AG09309 (cell line): Measurements from ENCODE around the gene APBB3.
A peak's percentile ranks its signal among the peaks of the same experiment; 100 is the strongest.

Source experiments
- DNase-seq: peaks from one replicate; pipeline ENCODE4 v3.0.0-alpha.2; 2010; ENCODE audit warnings: low read depth
- H3K4me3 ChIP-seq: 2 replicates; pipeline ENCODE4 v1.5.1; 2011; ENCODE audit warnings: mild to moderate bottlenecking, low read depth, low read length, moderate library complexity; ENCODE audit not compliant: control insufficient read depth
- TF ChIP-seq, protein P1 (sequence below): IDR thresholded peaks from 2 replicates; pipeline ENCODE4 v1.5.1; 2011; ENCODE audit warnings: mild to moderate bottlenecking, low read depth, low read length, inconsistent platforms; ENCODE audit not compliant: insufficient read depth, control insufficient read depth; ENCODE audit errors: missing control alignments

The APBB3 gene

DNA sequence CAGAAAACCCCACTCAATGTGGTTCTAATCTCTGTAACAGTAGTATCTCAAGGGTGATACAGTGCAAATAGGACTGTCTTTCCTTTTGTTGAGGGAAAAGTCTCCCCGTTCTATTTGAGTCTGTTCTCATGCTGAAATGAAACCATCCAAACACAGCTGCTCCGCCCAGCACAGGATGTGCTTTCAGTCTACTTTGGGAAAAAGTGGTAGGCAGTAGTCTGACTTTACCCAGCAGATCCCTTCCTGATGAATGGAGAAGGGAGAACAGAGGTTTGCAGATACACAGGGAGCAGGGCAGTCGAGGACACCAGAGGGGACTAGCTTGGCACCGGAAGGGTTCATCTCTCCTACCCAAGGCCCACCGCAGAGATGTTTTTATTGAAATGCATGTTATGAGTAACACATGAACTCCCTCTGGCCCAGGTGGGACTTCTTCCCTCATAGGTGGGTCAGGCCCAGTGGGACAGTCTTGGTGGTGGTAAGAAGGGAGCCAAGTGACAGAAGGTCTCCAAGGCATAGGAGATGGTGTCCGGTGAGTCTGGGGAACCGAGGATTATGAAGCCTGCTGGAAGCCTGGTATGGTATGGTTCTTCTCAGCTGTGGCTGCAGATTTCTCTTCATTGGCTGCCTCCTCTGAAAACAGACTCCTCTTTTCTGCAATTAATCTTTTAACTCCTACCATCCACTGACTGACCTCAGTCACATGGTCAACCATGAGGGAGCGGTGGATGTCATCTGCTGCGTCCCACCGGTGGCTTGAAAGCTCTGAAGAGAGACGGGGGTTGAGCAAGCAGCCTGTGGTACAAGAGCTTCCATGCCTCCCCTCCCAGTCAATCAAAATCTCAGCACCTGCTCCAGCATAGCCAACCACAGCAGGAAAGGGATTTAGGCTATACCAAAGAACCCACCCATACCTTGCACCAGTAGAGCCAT lies 14.0 kb downstream of the APBB3 start:
- no peak overlapping the region for H3K4me3 ChIP-seq
- no peak for DNase-seq
- TF ChIP-seq, protein P1, sequence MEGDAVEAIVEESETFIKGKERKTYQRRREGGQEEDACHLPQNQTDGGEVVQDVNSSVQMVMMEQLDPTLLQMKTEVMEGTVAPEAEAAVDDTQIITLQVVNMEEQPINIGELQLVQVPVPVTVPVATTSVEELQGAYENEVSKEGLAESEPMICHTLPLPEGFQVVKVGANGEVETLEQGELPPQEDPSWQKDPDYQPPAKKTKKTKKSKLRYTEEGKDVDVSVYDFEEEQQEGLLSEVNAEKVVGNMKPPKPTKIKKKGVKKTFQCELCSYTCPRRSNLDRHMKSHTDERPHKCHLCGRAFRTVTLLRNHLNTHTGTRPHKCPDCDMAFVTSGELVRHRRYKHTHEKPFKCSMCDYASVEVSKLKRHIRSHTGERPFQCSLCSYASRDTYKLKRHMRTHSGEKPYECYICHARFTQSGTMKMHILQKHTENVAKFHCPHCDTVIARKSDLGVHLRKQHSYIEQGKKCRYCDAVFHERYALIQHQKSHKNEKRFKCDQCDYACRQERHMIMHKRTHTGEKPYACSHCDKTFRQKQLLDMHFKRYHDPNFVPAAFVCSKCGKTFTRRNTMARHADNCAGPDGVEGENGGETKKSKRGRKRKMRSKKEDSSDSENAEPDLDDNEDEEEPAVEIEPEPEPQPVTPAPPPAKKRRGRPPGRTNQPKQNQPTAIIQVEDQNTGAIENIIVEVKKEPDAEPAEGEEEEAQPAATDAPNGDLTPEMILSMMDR, result no peak

DNA sequence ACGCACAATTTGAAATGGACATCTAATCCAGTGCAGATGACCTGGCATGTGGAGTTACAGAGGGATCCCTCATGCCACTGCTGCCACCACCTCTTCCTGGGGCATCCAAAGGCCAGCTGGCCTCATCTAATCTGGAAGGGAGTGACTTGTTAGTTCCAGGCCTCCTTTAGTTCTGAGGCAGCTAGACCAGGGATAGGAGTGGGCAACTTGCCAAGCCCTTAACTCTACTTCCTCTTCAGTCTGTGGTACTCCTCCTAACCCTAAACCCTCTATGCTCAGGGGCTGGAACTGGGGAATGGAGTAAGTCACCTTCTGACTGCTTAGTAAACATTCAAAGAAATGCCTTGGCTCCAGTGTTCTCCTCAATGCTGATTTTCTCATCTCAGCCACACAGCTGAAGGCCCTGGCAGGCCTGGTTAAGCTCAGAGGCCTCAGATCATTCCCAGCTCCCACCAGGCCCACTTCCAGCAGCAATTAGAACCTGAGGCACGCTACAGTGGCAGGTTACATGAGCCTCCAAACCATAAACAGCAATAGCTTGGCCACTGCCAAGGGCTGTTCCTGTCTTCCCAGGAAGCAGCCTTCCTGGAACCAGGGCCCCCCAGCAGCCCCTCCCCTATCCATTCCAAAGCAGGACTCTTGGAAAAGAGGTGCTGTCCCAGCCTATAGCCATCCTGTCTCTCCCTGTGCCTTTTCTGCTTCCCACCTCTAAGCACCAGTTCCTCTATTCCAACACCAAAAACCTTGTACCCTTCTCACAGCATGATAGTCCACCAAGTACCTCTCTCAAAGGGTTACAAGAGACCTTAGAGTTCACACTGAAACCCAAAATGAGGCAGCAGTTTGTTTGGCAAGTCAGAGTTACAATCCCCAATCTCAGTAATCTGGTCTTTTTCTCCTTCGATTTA lies 14.9 kb downstream of the APBB3 start:
- no peak overlapping the region for H3K4me3 ChIP-seq
- DNase-seq, result no peak
- TF ChIP-seq, protein P1, result no peak

DNA sequence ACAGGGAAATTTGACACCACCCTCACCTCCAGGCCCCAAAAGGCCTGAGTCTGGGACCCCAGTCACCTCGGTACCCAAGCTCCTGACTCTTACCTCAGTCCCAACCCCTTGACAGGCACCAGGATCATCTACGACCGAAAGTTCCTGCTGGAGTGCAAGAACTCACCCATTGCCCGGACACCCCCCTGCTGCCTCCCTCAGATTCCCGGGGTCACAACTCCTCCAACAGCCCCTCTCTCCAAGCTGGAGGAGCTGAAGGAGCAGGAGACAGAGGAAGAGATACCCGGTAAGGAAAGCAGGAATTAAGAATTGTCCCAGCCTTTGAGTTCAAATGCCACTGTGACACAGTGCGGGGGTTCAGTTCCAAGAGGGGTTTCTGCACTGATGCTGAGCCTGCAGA lies 15.6 kb downstream of the APBB3 start:
- DNase-seq, result no peak
- TF ChIP-seq, protein P1, result no peak
- no peak overlapping the region for H3K4me3 ChIP-seq

- H3K4me3 ChIP-seq, result peak overlapping the region; percentile 44
- no peak for DNase-seq
- TF ChIP-seq, protein P1, result no peak
Observed at GRCh38 chr5:140548300-140548688, 16.1 kb downstream of the APBB3 start.

DNA sequence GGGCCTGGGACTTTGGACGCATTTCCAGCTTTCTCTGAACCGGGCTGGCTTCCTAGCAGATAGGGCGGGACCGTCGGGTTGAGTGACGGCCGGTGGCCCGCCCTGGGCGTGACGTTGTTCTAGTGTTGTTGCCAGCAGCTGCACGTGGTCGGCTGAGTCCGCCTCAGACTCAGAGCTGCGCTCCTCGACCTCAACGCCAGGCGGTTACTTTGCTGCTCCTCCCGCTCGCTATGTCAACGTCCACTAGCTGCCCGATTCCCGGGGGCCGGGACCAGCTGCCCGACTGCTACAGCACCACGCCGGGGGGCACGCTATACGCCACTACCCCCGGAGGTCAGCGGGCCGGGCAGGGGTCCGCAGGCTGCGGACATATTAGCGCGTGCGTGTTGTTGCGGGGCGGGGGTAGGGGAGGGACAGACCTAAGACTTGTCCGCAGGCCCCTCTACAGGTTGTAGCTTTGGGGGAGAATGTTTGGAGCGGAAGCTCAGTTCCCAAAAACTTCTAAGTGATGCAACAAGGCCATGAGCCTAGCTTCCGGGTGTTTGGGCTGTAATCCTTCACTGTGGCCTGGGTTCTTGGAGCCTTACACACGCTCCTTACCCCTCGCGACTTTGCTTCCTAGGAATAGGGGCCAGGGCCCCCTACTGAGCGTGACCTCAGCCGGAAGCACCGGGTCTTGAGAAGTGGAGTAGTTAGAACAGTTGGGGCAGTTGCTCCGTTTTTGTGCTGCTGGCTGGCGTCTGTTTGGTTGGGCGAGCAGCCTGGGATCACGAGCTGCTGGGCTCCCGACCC lies 16.7 kb downstream of the APBB3 start, which contains the start of gene EIF4EBP3:
Gene EIF4EBP3, plus strand, starts transcription at position 155 of the 792 bp plus-strand sequence. Its CDS starts 76 bp downstream, at position 231.
- TF ChIP-seq, protein P1, result peak; percentile 55
- peak within 1 kb of the TSS; percentile 44 for H3K4me3 ChIP-seq
- peak; percentile 83 for DNase-seq
